ENCODE measurements around the gene APLF. TPM values are rescaled to one million over a fixed set of nuclear protein-coding genes. Genes with fewer than 3 reads are reported as not detected.

APLF gene
- 10.0 and 10.5 TPM in 2 replicates for total RNA-seq

GRCh38 chr2:68467077-68467960 is at the start of gene APLF, which contains the start of gene FBXO48:
Gene APLF (plus strand): TSS chr2:68467585. CDS start chr2:68467732, 147 bp downstream.
Gene FBXO48 (minus strand): TSS chr2:68467294. CDS start chr2:68465145, 2,149 bp downstream.
- no peak for TF ChIP-seq CTCF (IDR thresholded peaks at IDR 0.05; ENCODE audit: extremely low read depth, low read depth, low read length)
- H3K27me3 ChIP-seq (ENCODE audit: insufficient read depth, low read length) = no peaks in the 10 kb centered on the region
- peak within 1 kb of the TSS; percentile 96 for H3K4me3 ChIP-seq (ENCODE audit: insufficient read depth, low read length)
- peaks cover 32% of the 10 kb centered on the region for H3K4me1 ChIP-seq (ENCODE audit: insufficient read depth, low read length)
- DNase-seq (ENCODE audit: insufficient read length, low spot score, missing footprints) = peak; percentile 96
- no peaks in the 10 kb centered on the region for H3K36me3 ChIP-seq (ENCODE audit: insufficient read depth, low read length)
- H3K79me2 ChIP-seq (ENCODE audit: insufficient read depth, low read length) = peaks cover 11% of the 10 kb centered on the region
- no peaks in the 10 kb centered on the region for H3K9me3 ChIP-seq (ENCODE audit: low read depth, low read length)
- no peaks in the 10 kb centered on the region for H4K20me1 ChIP-seq (ENCODE audit: insufficient read depth, low read length)
- peak within 1 kb of the TSS; percentile 99 for H2AFZ ChIP-seq (ENCODE audit: low read length)
- peak within 1 kb of the TSS; percentile 96 for H3K4me2 ChIP-seq (ENCODE audit: insufficient read depth, low read length)
- H3K27ac ChIP-seq (ENCODE audit: low read depth, low read length) = peak within 1 kb of the TSS; percentile 85

DNA sequence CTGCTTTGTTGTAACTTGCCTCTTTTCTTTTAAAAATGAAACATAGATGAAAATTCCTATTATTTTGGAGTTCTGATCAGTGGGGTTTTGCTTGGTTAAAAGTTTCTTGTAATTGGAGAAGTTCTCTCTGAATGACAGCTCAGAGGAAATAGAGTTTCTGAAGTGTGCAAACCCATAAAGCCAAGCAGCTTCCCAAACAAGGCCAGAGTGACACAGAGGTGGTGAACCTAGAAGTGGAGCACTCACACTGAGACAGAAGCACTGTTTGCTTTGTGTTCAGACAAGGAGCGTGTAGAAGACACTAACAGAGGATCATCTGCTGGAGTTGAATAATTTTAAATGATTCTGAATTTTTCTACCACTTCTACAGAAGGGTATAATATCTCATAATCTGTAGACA is 49.5 kb upstream of the APLF start:
- H3K27me3 ChIP-seq (ENCODE audit: insufficient read depth, low read length) = peaks cover 5% of the 10 kb centered on the region
- no peaks in the 10 kb centered on the region for H3K36me3 ChIP-seq (ENCODE audit: insufficient read depth, low read length)
- no peaks in the 10 kb centered on the region for H3K79me2 ChIP-seq (ENCODE audit: insufficient read depth, low read length)
- H3K27ac ChIP-seq (ENCODE audit: low read depth, low read length) = no peak overlapping the region
- H3K4me2 ChIP-seq (ENCODE audit: insufficient read depth, low read length) = no peak overlapping the region
- TF ChIP-seq CTCF (IDR thresholded peaks at IDR 0.05; ENCODE audit: extremely low read depth, low read depth, low read length) = no peak
- H3K9me3 ChIP-seq (ENCODE audit: low read depth, low read length) = no peaks in the 10 kb centered on the region
- H4K20me1 ChIP-seq (ENCODE audit: insufficient read depth, low read length) = no peaks in the 10 kb centered on the region
- H2AFZ ChIP-seq (ENCODE audit: low read length) = no peak overlapping the region
- no peak for DNase-seq (ENCODE audit: insufficient read length, low spot score, missing footprints)
- H3K4me3 ChIP-seq (ENCODE audit: insufficient read depth, low read length) = no peak overlapping the region
- no peaks in the 10 kb centered on the region for H3K4me1 ChIP-seq (ENCODE audit: insufficient read depth, low read length)

DNA sequence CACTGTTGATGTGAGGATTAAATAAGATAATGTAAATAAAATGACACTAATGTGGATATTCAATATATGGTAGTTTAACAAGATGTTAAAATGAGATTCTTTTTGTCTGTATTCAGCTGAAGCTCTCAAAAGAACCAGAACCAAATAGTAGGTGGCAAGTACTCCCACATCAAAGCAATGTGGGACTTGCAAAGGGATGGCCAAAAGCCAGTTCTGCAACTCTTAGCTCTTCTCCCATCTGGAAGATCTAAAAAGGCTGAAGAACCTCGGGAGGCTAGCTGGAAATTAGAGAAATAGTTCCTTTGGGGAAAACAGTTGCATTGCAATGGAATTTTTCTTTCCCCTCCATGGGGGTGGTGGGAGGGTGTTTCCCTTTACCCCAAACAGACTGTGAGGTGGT is 49.0 kb upstream of the APLF start:
- Histone ChIP-seq H2AFZ (ENCODE audit: low read length) (no peak overlapping the region), H3K27me3 (ENCODE audit: insufficient read depth, low read length) (peaks cover 5% of the 10 kb centered on the region), H3K36me3 (ENCODE audit: insufficient read depth, low read length) (no peaks in the 10 kb centered on the region), H3K9me3 (ENCODE audit: low read depth, low read length) (no peaks in the 10 kb centered on the region), H3K4me2 (ENCODE audit: insufficient read depth, low read length) (no peak overlapping the region), H3K4me1 (ENCODE audit: insufficient read depth, low read length) (no peaks in the 10 kb centered on the region), H3K27ac (ENCODE audit: low read depth, low read length) (no peak overlapping the region), H3K79me2 (ENCODE audit: insufficient read depth, low read length) (no peaks in the 10 kb centered on the region), H3K4me3 (ENCODE audit: insufficient read depth, low read length) (no peak overlapping the region), H4K20me1 (ENCODE audit: insufficient read depth, low read length) (no peaks in the 10 kb centered on the region)
- TF ChIP-seq CTCF (IDR thresholded peaks at IDR 0.05; ENCODE audit: extremely low read depth, low read depth, low read length) = no peak
- DNase-seq (ENCODE audit: insufficient read length, low spot score, missing footprints) = no peak

GRCh38 chr2:68418855-68419254 is 48.5 kb upstream of the APLF start:
- peaks cover 5% of the 10 kb centered on the region for H3K27me3 ChIP-seq (ENCODE audit: insufficient read depth, low read length)
- no peak for TF ChIP-seq CTCF (IDR thresholded peaks at IDR 0.05; ENCODE audit: extremely low read depth, low read depth, low read length)
- H3K36me3 ChIP-seq (ENCODE audit: insufficient read depth, low read length) = no peaks in the 10 kb centered on the region
- DNase-seq (ENCODE audit: insufficient read length, low spot score, missing footprints) = no peak
- H3K27ac ChIP-seq (ENCODE audit: low read depth, low read length) = no peak overlapping the region
- H3K79me2 ChIP-seq (ENCODE audit: insufficient read depth, low read length) = no peaks in the 10 kb centered on the region
- H3K4me2 ChIP-seq (ENCODE audit: insufficient read depth, low read length) = no peak overlapping the region
- no peak overlapping the region for H2AFZ ChIP-seq (ENCODE audit: low read length)
- no peak overlapping the region for H3K4me3 ChIP-seq (ENCODE audit: insufficient read depth, low read length)
- no peaks in the 10 kb centered on the region for H3K9me3 ChIP-seq (ENCODE audit: low read depth, low read length)
- no peaks in the 10 kb centered on the region for H3K4me1 ChIP-seq (ENCODE audit: insufficient read depth, low read length)
- no peaks in the 10 kb centered on the region for H4K20me1 ChIP-seq (ENCODE audit: insufficient read depth, low read length)
